GM21825 (cell line): ENCODE data around the gene IL19.

Source experiments
- ATAC-seq: cut with Tn5 transposase; IDR thresholded peaks from one replicate; pipeline ENCODE4 v1.9.1; 2021; ENCODE audit warnings: mild to moderate bottlenecking, moderate library complexity; ENCODE audit not compliant: unreplicated experiment

Gene IL19

DNA sequence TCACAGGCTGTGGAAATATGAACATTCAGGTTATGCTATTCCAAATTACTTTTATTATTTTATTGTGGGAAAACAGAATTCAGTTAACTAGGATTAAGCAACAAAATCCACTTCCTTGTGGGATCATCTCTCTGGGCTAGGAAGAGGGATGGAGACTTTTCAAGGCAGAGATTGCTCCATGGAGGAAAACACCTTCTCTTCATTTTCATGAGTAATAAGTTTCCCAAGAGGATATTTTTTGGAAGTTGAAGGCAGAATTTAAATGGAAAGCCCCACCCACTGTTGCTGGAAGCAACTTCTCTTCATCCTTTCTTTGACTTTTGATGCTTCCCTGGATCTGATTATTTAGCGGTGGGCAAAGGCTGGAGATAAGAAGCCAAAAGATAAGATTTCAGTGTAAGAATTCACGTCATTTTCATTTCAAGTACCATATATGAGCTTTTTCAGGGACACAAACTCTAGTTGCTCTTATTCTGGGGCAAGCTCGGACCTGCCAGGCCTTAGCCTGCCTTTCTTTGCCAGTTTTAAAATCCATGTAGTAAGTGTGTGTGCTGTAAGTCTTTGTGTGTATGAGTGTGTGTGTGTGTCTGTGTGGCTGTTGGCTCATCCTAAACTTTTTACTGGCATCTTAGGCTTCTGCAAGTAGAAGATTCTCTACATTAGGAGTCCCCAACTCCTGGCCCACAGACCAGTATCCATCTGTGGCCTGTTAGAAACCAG is 114.9 kb downstream of the IL19 start:
- ATAC-seq = no peak

DNA sequence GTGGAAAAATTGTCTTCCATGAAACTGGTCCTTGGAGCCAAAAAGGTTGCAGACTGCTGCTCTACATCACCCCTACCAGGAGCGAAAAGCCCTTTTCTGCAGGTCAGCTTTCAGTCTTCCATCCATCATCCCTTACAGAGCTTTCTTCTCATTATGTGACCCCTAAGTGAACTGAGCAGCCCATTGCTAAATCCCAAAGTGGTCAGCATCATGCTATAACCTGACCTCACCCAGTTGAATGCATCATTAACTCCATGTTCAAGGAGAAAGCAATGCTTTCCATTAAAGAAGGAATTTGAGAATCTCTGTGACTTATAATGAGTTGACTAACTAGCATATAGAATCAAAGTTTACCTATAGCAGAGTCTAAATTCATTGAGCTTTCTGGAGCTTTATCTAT is 116.3 kb downstream of the IL19 start:
- no peak for ATAC-seq

- no peak for ATAC-seq
Observed at GRCh38 chr1:206887701-206888100, 117.1 kb downstream of the IL19 start.

DNA sequence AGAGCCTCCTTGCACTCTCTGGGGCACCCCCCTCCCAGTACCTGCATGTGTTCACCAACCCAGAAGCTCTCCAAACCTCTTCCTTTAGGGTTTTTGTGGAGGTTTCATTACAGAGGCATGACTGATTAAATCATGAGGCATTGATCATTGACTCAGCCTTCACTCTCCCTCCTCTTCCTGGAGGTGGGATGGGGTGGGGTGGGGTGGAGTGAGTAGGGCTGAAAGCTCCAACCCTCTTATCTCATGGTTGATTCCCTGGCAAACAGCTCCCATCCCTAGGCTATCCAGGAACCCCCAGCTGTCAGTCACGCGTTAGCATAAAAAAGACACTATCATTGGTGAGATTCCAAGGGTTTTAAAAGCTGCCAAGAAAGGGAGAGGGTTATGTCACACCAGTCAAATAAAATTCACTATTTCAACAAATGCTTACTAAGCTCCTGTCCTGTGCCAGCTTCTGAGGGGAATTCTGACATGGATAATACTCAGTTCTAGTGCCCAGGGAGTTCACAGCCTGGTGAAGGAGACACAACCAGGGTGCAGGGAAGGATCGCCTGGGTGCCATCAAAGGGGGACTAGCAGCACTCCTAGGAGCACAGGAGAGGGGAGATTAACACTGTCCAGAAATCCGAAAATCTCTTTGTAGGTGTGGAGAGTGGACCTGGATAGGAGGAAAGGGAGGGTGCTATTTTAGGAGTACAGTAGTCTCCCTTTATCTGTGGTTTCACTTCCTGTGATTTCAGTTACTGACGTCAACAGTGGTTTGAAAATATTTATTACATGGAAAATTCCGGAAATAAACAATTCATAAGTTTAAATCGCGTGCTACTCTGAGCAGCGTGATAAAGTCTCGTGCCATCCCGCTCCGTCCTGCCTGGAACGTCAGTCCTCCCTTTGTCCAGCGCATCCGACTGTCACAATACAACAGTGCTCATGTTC is 119.8 kb downstream of the IL19 start:
- ATAC-seq = no peak

GRCh38 chr1:206891412-206891811 is 120.8 kb downstream of the IL19 start:
- no peak for ATAC-seq
